HG02763 (cell line): ENCODE results near the gene TUBB2A.
"Not testable (repeated sequence)": the region's sequence is repeated elsewhere in the genome, so short reads cannot be mapped to it uniquely, and the experiment has no call there.

ENCODE experiments used
- ATAC-seq: cut with Tn5 transposase; IDR thresholded peaks from one replicate; pipeline ENCODE4 v1.9.1; 2021; ENCODE audit warnings: mild to moderate bottlenecking, moderate library complexity; ENCODE audit not compliant: unreplicated experiment

TUBB2A gene

GRCh38 chr6:3156184-3157130 lies 887 bp downstream of the TUBB2A start:
- not testable (repeated sequence) for ATAC-seq

- not testable (repeated sequence) for ATAC-seq
Observed at GRCh38 chr6:3155416-3155815, 1.9 kb downstream of the TUBB2A start.

GRCh38 chr6:3152689-3153088 lies 4.7 kb downstream of the TUBB2A start:
- ATAC-seq, result no peak

GRCh38 chr6:3151691-3152090 lies 5.7 kb downstream of the TUBB2A start:
- ATAC-seq, result no peak

- no peak for ATAC-seq
Observed at GRCh38 chr6:3147914-3148757, 9.2 kb downstream of the TUBB2A start.

- no peak for ATAC-seq
Observed at GRCh38 chr6:3144571-3144970, 12.8 kb downstream of the TUBB2A start.

GRCh38 chr6:3143158-3143557 lies 14.2 kb downstream of the TUBB2A start:
- ATAC-seq, result no peak

GRCh38 chr6:3142536-3142935 lies 14.8 kb downstream of the TUBB2A start:
- ATAC-seq, result no peak

- ATAC-seq, result no peak
Observed at GRCh38 chr6:3140201-3140600, 17.1 kb downstream of the TUBB2A start.

GRCh38 chr6:3139090-3139903 lies 18.0 kb downstream of the TUBB2A start:
- ATAC-seq, result no peak

- no peak for ATAC-seq
Observed at GRCh38 chr6:3138341-3138740, 19.0 kb downstream of the TUBB2A start.

- not testable (repeated sequence) for ATAC-seq
Observed at GRCh38 chr6:3137873-3138272, 19.5 kb downstream of the TUBB2A start.

- ATAC-seq, result no peak
Observed at GRCh38 chr6:3137057-3137777, 20.1 kb downstream of the TUBB2A start.

GRCh38 chr6:3136292-3137011 lies 20.9 kb downstream of the TUBB2A start:
- ATAC-seq, result no peak

GRCh38 chr6:3135668-3136291 lies 21.6 kb downstream of the TUBB2A start:
- no peak for ATAC-seq

- ATAC-seq, result no peak
Observed at GRCh38 chr6:3133515-3133914, 23.8 kb downstream of the TUBB2A start.

GRCh38 chr6:3131695-3132094 lies 25.6 kb downstream of the TUBB2A start:
- ATAC-seq, result no peak

- no peak for ATAC-seq
Observed at GRCh38 chr6:3128356-3129108, 28.8 kb downstream of the TUBB2A start.
